Sigmoid colon (tissue), 7 donors: ENCODE measurements around the gene TGIF1. TPM values are rescaled to one million over a fixed set of nuclear protein-coding genes. Genes with fewer than 3 reads are reported as not detected.

Experiments used
- DNase-seq: peaks from one replicate; pipeline ENCODE4 v3.0.0-alpha.2; 2019
- H3K27ac ChIP-seq, 4 donors: fragments of 200-600 bp; sonication (generic); one replicate each; pipeline ENCODE4 v1.5.1; 2016 to 2019; ENCODE audit warnings: mild to moderate bottlenecking in 1 of 4
- H3K27me3 ChIP-seq, 3 donors: fragments of 200-600 bp; sonication (generic); one replicate each; pipeline ENCODE4 v1.5.1; 2019; ENCODE audit warnings: mild to moderate bottlenecking in 1 of 3
- H3K36me3 ChIP-seq, 4 donors: fragments of 200-600 bp; sonication (generic); one replicate each; pipeline ENCODE4 v1.5.1; 2016 to 2019
- H3K4me1 ChIP-seq, 4 donors: fragments of 200-600 bp; sonication (generic); one replicate each; pipeline ENCODE4 v1.5.1; 2017 to 2019
- H3K4me3 ChIP-seq, 4 donors: fragments of 200-600 bp; sonication (generic); one replicate each; pipeline ENCODE4 v1.5.1; 2017 to 2019; ENCODE audit warnings: mild to moderate bottlenecking in 2 of 4, moderate library complexity in 1 of 4
- H3K9me3 ChIP-seq, 4 donors: fragments of 200-600 bp in 3 of 4; sonication (generic) in 3 of 4; one replicate each; pipeline versions ENCODE4 v1.5.1 to v1.6.1; 2013 to 2019
- EP300 ChIP-seq, 4 donors: sonication (generic); formaldehyde crosslinking; IDR thresholded peaks; one replicate each; pipeline ENCODE4 v1.6.1; 2017; ENCODE audit warnings: antibody characterized with exemption in 4 of 4
- POLR2A ChIP-seq, 2 donors: fragments of 450-650 bp; IDR thresholded peaks; one replicate each; pipeline ENCODE4 v1.6.1; 2016; ENCODE audit warnings: antibody characterized with exemption in 2 of 2, mild to moderate bottlenecking in 2 of 2, moderate library complexity in 2 of 2
- POLR2AphosphoS5 ChIP-seq, 4 donors: sonication (generic); formaldehyde crosslinking; IDR thresholded peaks; one replicate each; pipeline ENCODE4 v1.6.1; 2017; ENCODE audit warnings: antibody characterized with exemption in 4 of 4
- WGBS, 2 donors: extraction: QIAGEN DNeasy Blood & Tissue Kit; methylation state at CpG; one replicate each; pipeline ENCODE4 v1.1.7; 2013; 5-methylcytosine and 5-hydroxymethylcytosine counted together
- intact Hi-C: fragments of 100-400 bp; cut with DNase I; formaldehyde crosslinking; loops from one replicate; pipeline ENCODE4 v1.15.1; 2023
- polyA plus RNA-seq, 3 donors: library from polyadenylated mRNA; stranded (reverse); fragments of 200-250 nt; gene quantifications; one replicate each; pipeline ENCODE4 v1.2.3, GENCODE V29; 2013
- total RNA-seq, 4 donors: library from RNA; depleted of rRNA; stranded (reverse); fragments of >200 nt; gene quantifications; one replicate each; pipeline ENCODE4 v1.1.0, GENCODE V29; 2016
- TF ChIP-seq, protein P1 (sequence below), 4 experiments: fragments of 450-650 bp in 3 of 4; fragments of 200-600 bp in 1 of 4; IDR thresholded peaks; one replicate each; pipeline ENCODE4 v1.5.1; 2016 to 2019; ENCODE audit warnings: antibody characterized with exemption in 4 of 4, mild to moderate bottlenecking in 3 of 4, moderate library complexity in 2 of 4
- donor health status: healthy with polysubstance abuse.
- donor health status: Bipolar disorder and iron deficiency.
- donor health status: healthy.

The TGIF1 gene
- total and polyA plus RNA-seq, 7 donors, result 32.1 to 80.6 (median 49.9) TPM

DNA sequence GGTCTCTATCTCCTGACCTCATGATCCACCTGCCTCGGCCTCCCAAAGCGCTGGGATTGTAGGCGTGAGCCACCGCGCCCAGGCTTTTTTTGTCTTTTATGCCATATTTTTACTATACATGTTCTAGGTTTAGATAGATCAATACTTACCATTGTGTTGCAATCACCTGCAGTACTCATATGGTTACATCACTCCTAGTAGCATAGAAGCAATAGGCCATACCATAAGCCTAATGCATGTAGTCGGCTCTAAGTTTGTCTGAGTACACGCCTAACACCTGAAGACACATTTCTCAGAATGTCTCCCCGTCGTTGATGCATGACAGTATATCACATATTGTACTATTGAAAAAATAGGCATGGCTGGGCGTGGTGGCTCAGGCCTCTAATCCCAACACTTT is 27.1 kb upstream of the TGIF1 start:
- no peaks in the 10 kb centered on the region for H3K27me3 ChIP-seq
- intact Hi-C loops, result no loop called here

DNA sequence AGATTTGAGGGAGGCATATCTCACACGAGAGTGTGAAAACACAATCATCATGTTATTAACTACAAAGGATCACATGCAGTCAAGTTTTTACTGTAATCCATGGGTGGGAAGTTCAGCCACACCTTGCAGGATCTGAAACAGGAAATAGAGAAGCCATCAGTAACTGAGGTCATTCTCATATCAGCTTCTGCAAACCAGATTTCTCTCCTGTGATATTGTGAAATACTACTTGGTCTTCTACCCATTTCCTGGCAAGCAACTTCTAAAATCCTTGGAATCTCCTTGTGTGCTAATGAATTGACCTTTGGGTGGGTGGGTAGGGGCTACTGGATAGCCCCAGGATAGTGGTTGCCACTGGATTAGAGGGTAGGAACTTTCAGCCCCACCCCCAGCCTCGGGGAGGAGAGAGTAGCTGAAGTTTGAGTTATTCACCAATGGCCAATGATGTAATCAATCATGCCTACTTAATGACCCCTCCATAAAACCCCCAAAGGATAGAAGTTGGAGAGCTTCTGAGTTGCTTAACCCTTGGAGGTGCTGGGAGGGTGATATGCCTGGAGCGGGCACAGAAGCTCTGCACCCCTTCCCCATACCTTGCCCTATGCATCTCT is 25.6 kb upstream of the TGIF1 start:
- no peak overlapping the region for H3K4me3 ChIP-seq
- no peaks in the 10 kb centered on the region for H3K9me3 ChIP-seq
- no peaks in the 10 kb centered on the region for H3K4me1 ChIP-seq
- no peak for TF ChIP-seq POLR2A (IDR thresholded peaks at IDR 0.05)
- no peak for TF ChIP-seq POLR2AphosphoS5 (IDR thresholded peaks at IDR 0.05)
- 41 to 62% methylated on average over 3 of the region's 3 CpGs for WGBS, 2 donors
- H3K27me3 ChIP-seq, result no peaks in the 10 kb centered on the region
- H3K27ac ChIP-seq, result no peak overlapping the region
- DNase-seq, result no peak
- intact Hi-C loops, result no loop called here
- no peaks in the 10 kb centered on the region for H3K36me3 ChIP-seq

More for the DNA sequence above, 27.1 kb upstream of the TGIF1 start:
- H3K4me1 ChIP-seq, result no peaks in the 10 kb centered on the region
- H3K9me3 ChIP-seq, result no peaks in the 10 kb centered on the region
- WGBS, 2 donors, result 95 to 96% methylated on average over 10 of the region's 10 CpGs
- no peak overlapping the region for H3K27ac ChIP-seq
- no peaks in the 10 kb centered on the region for H3K36me3 ChIP-seq
- TF ChIP-seq EP300 (IDR thresholded peaks at IDR 0.05), result no peak
- no peak for TF ChIP-seq POLR2AphosphoS5 (IDR thresholded peaks at IDR 0.05)
- TF ChIP-seq, protein P1, sequence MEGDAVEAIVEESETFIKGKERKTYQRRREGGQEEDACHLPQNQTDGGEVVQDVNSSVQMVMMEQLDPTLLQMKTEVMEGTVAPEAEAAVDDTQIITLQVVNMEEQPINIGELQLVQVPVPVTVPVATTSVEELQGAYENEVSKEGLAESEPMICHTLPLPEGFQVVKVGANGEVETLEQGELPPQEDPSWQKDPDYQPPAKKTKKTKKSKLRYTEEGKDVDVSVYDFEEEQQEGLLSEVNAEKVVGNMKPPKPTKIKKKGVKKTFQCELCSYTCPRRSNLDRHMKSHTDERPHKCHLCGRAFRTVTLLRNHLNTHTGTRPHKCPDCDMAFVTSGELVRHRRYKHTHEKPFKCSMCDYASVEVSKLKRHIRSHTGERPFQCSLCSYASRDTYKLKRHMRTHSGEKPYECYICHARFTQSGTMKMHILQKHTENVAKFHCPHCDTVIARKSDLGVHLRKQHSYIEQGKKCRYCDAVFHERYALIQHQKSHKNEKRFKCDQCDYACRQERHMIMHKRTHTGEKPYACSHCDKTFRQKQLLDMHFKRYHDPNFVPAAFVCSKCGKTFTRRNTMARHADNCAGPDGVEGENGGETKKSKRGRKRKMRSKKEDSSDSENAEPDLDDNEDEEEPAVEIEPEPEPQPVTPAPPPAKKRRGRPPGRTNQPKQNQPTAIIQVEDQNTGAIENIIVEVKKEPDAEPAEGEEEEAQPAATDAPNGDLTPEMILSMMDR (IDR thresholded peaks at IDR 0.05), result no peak
- no peak for TF ChIP-seq POLR2A (IDR thresholded peaks at IDR 0.05)
- DNase-seq, result no peak
- no peak overlapping the region for H3K4me3 ChIP-seq

DNA sequence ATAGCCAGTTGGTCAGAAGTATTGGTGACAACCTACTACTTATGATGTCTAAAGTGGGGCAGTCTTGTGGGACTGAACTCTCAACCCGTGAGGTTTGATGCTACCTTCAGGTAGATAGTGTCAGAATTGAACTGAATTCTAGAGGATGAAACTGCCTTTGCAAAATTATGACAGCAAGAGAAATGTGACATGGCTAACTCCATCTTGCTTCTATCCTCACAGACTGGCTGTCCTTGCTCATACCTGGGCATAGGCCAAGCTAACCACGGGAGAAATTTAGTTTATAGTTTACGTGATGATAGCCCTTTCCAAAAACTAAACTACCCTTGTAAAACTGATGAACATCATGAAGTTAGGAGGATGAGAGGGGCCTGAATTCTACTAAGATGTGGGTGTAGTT is 24.9 kb upstream of the TGIF1 start:
- Histone ChIP-seq H3K27me3 (no peaks in the 10 kb centered on the region), H3K9me3 (no peaks in the 10 kb centered on the region), H3K36me3 (no peaks in the 10 kb centered on the region), H3K27ac (no peak overlapping the region), H3K4me1 (no peaks in the 10 kb centered on the region), H3K4me3 (no peak overlapping the region)
- TF ChIP-seq, protein P1 (IDR thresholded peaks at IDR 0.05), result no peak
- no peak for TF ChIP-seq POLR2A (IDR thresholded peaks at IDR 0.05)
- TF ChIP-seq EP300 (IDR thresholded peaks at IDR 0.05), result no peak
- TF ChIP-seq POLR2AphosphoS5 (IDR thresholded peaks at IDR 0.05), result no peak
- 81 to 88% methylated on average over 3 of the region's 3 CpGs for WGBS, 2 donors
- DNase-seq, result no peak
- intact Hi-C loops, result no loop called here

DNA sequence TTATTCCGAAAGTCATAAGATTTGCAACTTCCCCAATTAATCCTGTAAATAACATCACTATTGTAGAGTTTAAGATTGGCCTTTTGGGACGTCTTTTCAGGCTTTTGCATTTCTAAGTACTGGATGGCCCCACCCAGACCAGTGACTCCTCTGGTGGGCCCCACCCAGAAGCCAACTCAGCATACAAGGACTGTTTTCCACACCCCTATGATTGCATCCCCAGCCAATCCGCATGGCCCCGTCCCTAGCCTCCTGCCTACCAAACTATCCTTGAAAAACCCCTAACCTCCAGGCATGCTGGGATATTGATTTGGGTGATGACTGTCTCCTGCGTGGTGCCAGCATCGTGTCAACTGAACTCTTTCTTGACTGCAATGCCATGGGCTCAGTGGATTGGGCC is 24.5 kb upstream of the TGIF1 start:
- no peak for DNase-seq
- TF ChIP-seq, protein P1 (IDR thresholded peaks at IDR 0.05), result no peak
- TF ChIP-seq POLR2AphosphoS5 (IDR thresholded peaks at IDR 0.05) (no peak), EP300 (IDR thresholded peaks at IDR 0.05) (no peak)
- Histone ChIP-seq H3K27ac (no peak overlapping the region), H3K4me1 (no peaks in the 10 kb centered on the region), H3K27me3 (no peaks in the 10 kb centered on the region), H3K9me3 (no peaks in the 10 kb centered on the region), H3K4me3 (no peak overlapping the region), H3K36me3 (no peaks in the 10 kb centered on the region)
- 92 to 93% methylated on average over 6 of the region's 6 CpGs for WGBS, 2 donors
- intact Hi-C loops, result no loop called here

DNA sequence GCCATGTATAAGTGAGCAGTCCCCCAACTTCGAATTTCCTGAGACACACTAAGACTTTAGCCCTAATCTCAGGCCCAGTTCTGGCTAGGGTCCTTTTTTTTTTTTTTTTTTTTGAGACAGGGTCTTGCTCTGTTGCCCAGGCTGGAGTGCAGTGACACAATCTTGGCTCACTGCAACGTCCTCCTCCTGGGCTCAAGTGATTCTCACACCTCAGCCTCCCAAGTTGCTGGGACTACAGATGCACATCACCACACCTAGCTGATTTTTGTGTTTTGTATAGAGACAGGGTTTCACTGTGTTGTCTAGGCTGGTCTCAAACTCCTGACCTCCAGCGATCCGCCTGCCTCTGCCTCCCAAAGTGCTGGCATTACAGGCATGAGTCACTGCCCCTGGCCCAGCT is 23.9 kb upstream of the TGIF1 start:
- H3K9me3 ChIP-seq, result no peaks in the 10 kb centered on the region
- intact Hi-C loops, result no loop called here
- no peaks in the 10 kb centered on the region for H3K4me1 ChIP-seq
- no peak overlapping the region for H3K27ac ChIP-seq
- no peaks in the 10 kb centered on the region for H3K27me3 ChIP-seq
- WGBS, 2 donors, result 93 to 94% methylated on average over 4 of the region's 4 CpGs
- no peak overlapping the region for H3K4me3 ChIP-seq
- no peak for DNase-seq
- TF ChIP-seq POLR2AphosphoS5 (IDR thresholded peaks at IDR 0.05), result no peak
- TF ChIP-seq POLR2A (IDR thresholded peaks at IDR 0.05), result no peak
- TF ChIP-seq, protein P1 (IDR thresholded peaks at IDR 0.05), result no peak
- TF ChIP-seq EP300 (IDR thresholded peaks at IDR 0.05), result no peak
- H3K36me3 ChIP-seq, result no peaks in the 10 kb centered on the region
